HepG2 (cell line): ENCODE results near the gene NOL4L. TPM values are rescaled to one million over a fixed set of nuclear protein-coding genes. Genes with fewer than 3 reads are reported as not detected.
A peak's percentile ranks its signal among the peaks of the same experiment; 100 is the strongest.

ENCODE experiments used
- ARID2 ChIP-seq: sonication (generic); formaldehyde crosslinking; IDR thresholded peaks from 2 replicates; pipeline ENCODE4 v1.8.1; 2022; ENCODE audit warnings: mild to moderate bottlenecking, missing genetic modification reagents, borderline replicate concordance
- ASH2L ChIP-seq: fragments of 300-600, 200-600 bp; sonication (generic); IDR thresholded peaks from 2 replicates; pipeline ENCODE4 v1.7.0; 2017; ENCODE audit warnings: low read depth, mild to moderate bottlenecking, moderate library complexity, mixed read lengths, low read length; ENCODE audit not compliant: insufficient read length
- BHLHE40 ChIP-seq: IDR thresholded peaks from 2 replicates; pipeline ENCODE4 v1.6.1; 2011; ENCODE audit warnings: low read length, improper control_type of control experiment
- CBX2 ChIP-seq, 2 experiments: fragments of 200-600 bp in 1 of 2; sonication (generic); formaldehyde crosslinking in 1 of 2; IDR thresholded peaks; 2 replicates each; pipeline versions ENCODE4 v1.7.0 to v1.8.1; 2018 to 2022; ENCODE audit warnings: low read depth in 2 of 2, low read length in 1 of 2, mild to moderate bottlenecking in 1 of 2, missing genetic modification reagents in 1 of 2
- HMGXB3 ChIP-seq: sonication (generic); formaldehyde crosslinking; IDR thresholded peaks from 2 replicates; pipeline ENCODE4 v1.4.0; 2020; ENCODE audit warnings: missing genetic modification reagents, borderline replicate concordance
- IRX3 ChIP-seq: sonication (generic); formaldehyde crosslinking; IDR thresholded peaks from 2 replicates; pipeline ENCODE4 v1.8.1; 2023; ENCODE audit warnings: mild to moderate bottlenecking, low read depth, missing genetic modification reagents, borderline replicate concordance
- KLF13 ChIP-seq: sonication (generic); formaldehyde crosslinking; IDR thresholded peaks from 2 replicates; pipeline ENCODE4 v1.4.0; 2020; ENCODE audit warnings: mild to moderate bottlenecking, missing genetic modification reagents
- MIER2 ChIP-seq: IDR thresholded peaks from 2 replicates; pipeline ENCODE4 v1.6.1; 2016; ENCODE audit warnings: missing biosample characterization, missing genetic modification reagents
- MTA3 ChIP-seq: sonication (generic); formaldehyde crosslinking; IDR thresholded peaks from 2 replicates; pipeline ENCODE4 v1.4.0; 2020; ENCODE audit warnings: missing genetic modification reagents
- MXD1 ChIP-seq: sonication (generic); formaldehyde crosslinking; IDR thresholded peaks from 2 replicates; pipeline ENCODE4 v1.4.0; 2020; ENCODE audit warnings: mild to moderate bottlenecking, missing genetic modification reagents
- PAX8 ChIP-seq: sonication (generic); formaldehyde crosslinking; IDR thresholded peaks from 2 replicates; pipeline ENCODE4 v1.8.0; 2022; ENCODE audit warnings: mild to moderate bottlenecking, missing genetic modification reagents, borderline replicate concordance
- THAP8 ChIP-seq: sonication (generic); formaldehyde crosslinking; IDR thresholded peaks from 2 replicates; pipeline ENCODE4 v1.5.1; 2020; ENCODE audit warnings: missing genetic modification reagents, mild to moderate bottlenecking, borderline replicate concordance
- TRAFD1 ChIP-seq: sonication (generic); formaldehyde crosslinking; IDR thresholded peaks from 2 replicates; pipeline ENCODE4 v1.5.1; 2020; ENCODE audit warnings: missing genetic modification reagents, mild to moderate bottlenecking, borderline replicate concordance
- TSC22D2 ChIP-seq: sonication (generic); formaldehyde crosslinking; IDR thresholded peaks from 2 replicates; pipeline ENCODE4 v1.5.1; 2020; ENCODE audit warnings: missing genetic modification reagents, mild to moderate bottlenecking, borderline replicate concordance
- ZFP82 ChIP-seq: sonication (generic); formaldehyde crosslinking; IDR thresholded peaks from 2 replicates; pipeline ENCODE4 v1.5.1; 2020; ENCODE audit warnings: mild to moderate bottlenecking, missing genetic modification reagents, borderline replicate concordance
- ZFY ChIP-seq: sonication (generic); formaldehyde crosslinking; IDR thresholded peaks from 2 replicates; pipeline ENCODE4 v1.4.0; 2020; ENCODE audit warnings: missing genetic modification reagents
- ZMAT3 ChIP-seq: sonication (generic); formaldehyde crosslinking; conservative IDR thresholded peaks from 2 replicates; pipeline ENCODE4 v1.7.0; 2021; ENCODE audit warnings: missing genetic modification reagents
- ZNF12 ChIP-seq: sonication (generic); formaldehyde crosslinking; IDR thresholded peaks from 2 replicates; pipeline ENCODE4 v1.5.0; 2020; ENCODE audit warnings: missing genetic modification reagents
- ZNF143 ChIP-seq: sonication (generic); formaldehyde crosslinking; IDR thresholded peaks from 2 replicates; pipeline ENCODE4 v1.4.0; 2020; ENCODE audit warnings: missing genetic modification reagents
- ZNF34 ChIP-seq: sonication (generic); formaldehyde crosslinking; IDR thresholded peaks from 2 replicates; pipeline ENCODE4 v1.4.0; 2020; ENCODE audit warnings: mild to moderate bottlenecking, missing genetic modification reagents, borderline replicate concordance
- ZNF44 ChIP-seq: sonication (generic); formaldehyde crosslinking; IDR thresholded peaks from 2 replicates; pipeline ENCODE4 v1.5.1; 2020; ENCODE audit warnings: mild to moderate bottlenecking, missing genetic modification reagents
- ZNF562 ChIP-seq: sonication (generic); formaldehyde crosslinking; IDR thresholded peaks from 2 replicates; pipeline ENCODE4 v1.8.0; 2022; ENCODE audit warnings: missing genetic modification reagents, borderline replicate concordance
- ZSCAN22 ChIP-seq: sonication (generic); formaldehyde crosslinking; IDR thresholded peaks from 2 replicates; pipeline ENCODE4 v1.4.0; 2020; ENCODE audit warnings: mild to moderate bottlenecking, missing genetic modification reagents
- polyA plus RNA-seq, 8 experiments: library from polyadenylated mRNA; depleted of rRNA in 3 of 8; stranded (reverse) in 7 of 8; unstranded in 1 of 8; fragments of >200 nt; fragmentation: Illumina TruSeq in 4 of 8; extraction: Trizol in 4 of 8; gene quantifications; 2 replicates each; pipeline versions ENCODE4 v1.2.1 to v1.2.3, GENCODE V29; 2011 to 2016; ENCODE audit warnings: low read depth in 4 of 8, missing spikeins in 1 of 8, mixed read lengths in 1 of 8; ENCODE audit not compliant: insufficient read depth in 1 of 8
- total RNA-seq, 5 experiments: library from RNA; depleted of rRNA; stranded (reverse); fragments of >200 nt; fragmentation: Illumina TruSeq; extraction: Trizol; gene quantifications; 2 replicates each; pipeline ENCODE4 v1.2.3, GENCODE V29; 2016; ENCODE audit warnings: low read depth in 1 of 5

NOL4L gene
- total and polyA plus RNA-seq, 2 of the 13 experiments (the other 11 are each of a cell fraction or from before 2014, with no cell fraction given): 16.6 to 35.4 TPM

- TF ChIP-seq PAX8 (CRISPR knock-in tag): no peak
- TF ChIP-seq TRAFD1 (CRISPR knock-in tag): no peak
- no peak for TF ChIP-seq ARID2 (CRISPR knock-in tag)
- no peak; the same call in 1 of the 2 replicates for TF ChIP-seq ZFY (CRISPR knock-in tag)
- no peak for TF ChIP-seq KLF13 (CRISPR knock-in tag)
- no peak for TF ChIP-seq ZNF44 (CRISPR knock-in tag)
- TF ChIP-seq TSC22D2: no peak
- no peak for TF ChIP-seq MTA3 (CRISPR knock-in tag)
- no peak for TF ChIP-seq IRX3 (CRISPR knock-in tag)
- TF ChIP-seq BHLHE40: no peak
- no peak for TF ChIP-seq ZSCAN22 (CRISPR knock-in tag)
- no peak for TF ChIP-seq ZNF562 (CRISPR knock-in tag)
- TF ChIP-seq ZMAT3 (CRISPR knock-in tag): no peak
- TF ChIP-seq ASH2L: no peak
- no peak for TF ChIP-seq ZNF12 (CRISPR knock-in tag)
- TF ChIP-seq MXD1 (CRISPR knock-in tag): 0 out of 2 replicates have a peak, but pooled peaks have one; percentile 37
- no peak for TF ChIP-seq HMGXB3 (CRISPR knock-in tag)
- no peak for TF ChIP-seq THAP8 (CRISPR knock-in tag)
- no peak for TF ChIP-seq ZNF34 (CRISPR knock-in tag)
- no peak for TF ChIP-seq CBX2 (IDR thresholded peaks at IDR 0.05; ENCODE audit: low read depth, low read length)
- TF ChIP-seq CBX2 (CRISPR knock-in tag; IDR thresholded peaks at IDR 0.05; ENCODE audit: low read depth): no peak
- TF ChIP-seq ZNF143 (CRISPR knock-in tag): no peak
- no peak for TF ChIP-seq ZFP82 (CRISPR knock-in tag)
- TF ChIP-seq MIER2: no peak
These were observed 139.4 kb downstream of the NOL4L start (continued) for GRCh38 chr20:32445539-32446273.
